Measurements from ENCODE around the gene USH1C. TPM values are rescaled to one million over a fixed set of nuclear protein-coding genes. Genes with fewer than 3 reads are reported as not detected.

Gene USH1C
- total RNA-seq, 1 experiment from 2014 or later = 101 TPM

- no peaks in the 10 kb centered on the region for H3K9me3 ChIP-seq
- H3K4me3 ChIP-seq (ENCODE audit: low read depth, low read length) = no peak overlapping the region
- POLR2A ChIA-PET = interaction anchor here (0.8 kb wide), 1 partner anchor 17 kb away, joined by 3 read pairs; no protein-coding TSS in a partner anchor
- BruUV-seq (replicated peaks) = no TSS peak
- peaks cover 4% of the 10 kb centered on the region for H3K36me3 ChIP-seq (ENCODE audit: control insufficient read depth, insufficient read depth, low read length)
- H3K4me1 Mint-ChIP-seq (ENCODE audit: low read depth, unreplicated experiment) = no peaks in the 10 kb centered on the region
- intact Hi-C loops (cut with micrococcal nuclease; ENCODE audit: unreplicated experiment) = no loop called here
- peaks cover 72% of the 10 kb centered on the region for H3K36me3 Mint-ChIP-seq (ENCODE audit: insufficient read depth, unreplicated experiment)
- H3K9me3 Mint-ChIP-seq (ENCODE audit: unreplicated experiment) = no peaks in the 10 kb centered on the region
- H3K27me3 Mint-ChIP-seq (ENCODE audit: insufficient read depth, unreplicated experiment) = no peaks in the 10 kb centered on the region
- CTCF ChIA-PET = interaction anchor here (0.6 to 1.0 kb wide), 2 partner anchors 20 to 118 kb away, joined by 3 to 7 read pairs; no protein-coding TSS in a partner anchor
- H3K4me1 ChIP-seq = no peaks in the 10 kb centered on the region
- no peak overlapping the region for H3K27ac Mint-ChIP-seq (ENCODE audit: unreplicated experiment)
- no peak for DNase-seq
- no peaks in the 10 kb centered on the region for H3K27me3 ChIP-seq (replicated peaks; ENCODE audit: control insufficient read depth, insufficient read depth, low read length)
- TF ChIP-seq, protein P1, sequence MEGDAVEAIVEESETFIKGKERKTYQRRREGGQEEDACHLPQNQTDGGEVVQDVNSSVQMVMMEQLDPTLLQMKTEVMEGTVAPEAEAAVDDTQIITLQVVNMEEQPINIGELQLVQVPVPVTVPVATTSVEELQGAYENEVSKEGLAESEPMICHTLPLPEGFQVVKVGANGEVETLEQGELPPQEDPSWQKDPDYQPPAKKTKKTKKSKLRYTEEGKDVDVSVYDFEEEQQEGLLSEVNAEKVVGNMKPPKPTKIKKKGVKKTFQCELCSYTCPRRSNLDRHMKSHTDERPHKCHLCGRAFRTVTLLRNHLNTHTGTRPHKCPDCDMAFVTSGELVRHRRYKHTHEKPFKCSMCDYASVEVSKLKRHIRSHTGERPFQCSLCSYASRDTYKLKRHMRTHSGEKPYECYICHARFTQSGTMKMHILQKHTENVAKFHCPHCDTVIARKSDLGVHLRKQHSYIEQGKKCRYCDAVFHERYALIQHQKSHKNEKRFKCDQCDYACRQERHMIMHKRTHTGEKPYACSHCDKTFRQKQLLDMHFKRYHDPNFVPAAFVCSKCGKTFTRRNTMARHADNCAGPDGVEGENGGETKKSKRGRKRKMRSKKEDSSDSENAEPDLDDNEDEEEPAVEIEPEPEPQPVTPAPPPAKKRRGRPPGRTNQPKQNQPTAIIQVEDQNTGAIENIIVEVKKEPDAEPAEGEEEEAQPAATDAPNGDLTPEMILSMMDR (IDR thresholded peaks at IDR 0.05; ENCODE audit: insufficient read depth in 1 of 2, low read depth in 1 of 2, low read length in 1 of 2, severe bottlenecking in 1 of 2, unreplicated experiment in 1 of 2) = no peak
- H3K4me3 Mint-ChIP-seq (ENCODE audit: unreplicated experiment) = no peak overlapping the region
Observed at GRCh38 chr11:17507773-17508172, 36.4 kb downstream of the USH1C start.

DNA sequence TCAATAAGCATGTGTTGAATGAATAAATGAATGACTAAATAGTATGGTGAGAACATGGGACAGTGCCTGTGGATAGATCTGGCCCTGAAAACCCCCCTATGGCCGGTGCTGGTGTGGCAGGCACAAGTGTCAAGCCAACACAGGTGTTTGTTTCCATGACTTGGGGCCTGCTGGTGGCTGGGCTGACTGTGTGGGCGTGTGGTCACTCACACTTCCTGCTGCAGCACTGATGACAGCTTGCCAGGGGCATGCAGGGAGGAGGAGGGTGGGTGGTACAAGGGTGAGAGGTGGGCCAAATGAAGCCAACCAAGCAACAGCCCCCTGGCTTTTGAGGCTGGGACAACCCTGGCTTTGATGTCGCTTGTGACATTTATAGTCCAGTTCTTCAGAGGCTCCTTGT lies 37.3 kb downstream of the USH1C start:
- ChIA-PET POLR2A (interaction anchor here (0.8 kb wide), 1 partner anchor 18 kb away, joined by 3 read pairs; no protein-coding TSS in a partner anchor), CTCF (interaction anchor here (0.9 to 1.0 kb wide), 2 partner anchors 27 to 123 kb away, joined by 3 read pairs; no protein-coding TSS in a partner anchor)
- Mint-ChIP-seq H3K27me3 (ENCODE audit: insufficient read depth, unreplicated experiment) (no peaks in the 10 kb centered on the region), H3K9me3 (ENCODE audit: unreplicated experiment) (no peaks in the 10 kb centered on the region), H3K4me1 (ENCODE audit: low read depth, unreplicated experiment) (no peaks in the 10 kb centered on the region), H3K27ac (ENCODE audit: unreplicated experiment) (no peak overlapping the region), H3K4me3 (ENCODE audit: unreplicated experiment) (no peak overlapping the region), H3K36me3 (ENCODE audit: insufficient read depth, unreplicated experiment) (peaks cover 72% of the 10 kb centered on the region)
- Histone ChIP-seq H3K36me3 (ENCODE audit: control insufficient read depth, insufficient read depth, low read length) (peaks cover 4% of the 10 kb centered on the region), H3K4me3 (ENCODE audit: low read depth, low read length) (no peak overlapping the region), H3K9me3 (no peaks in the 10 kb centered on the region), H3K4me1 (no peaks in the 10 kb centered on the region), H3K27me3 (replicated peaks; ENCODE audit: control insufficient read depth, insufficient read depth, low read length) (no peaks in the 10 kb centered on the region)
- intact Hi-C loops (cut with micrococcal nuclease; ENCODE audit: unreplicated experiment) = no loop called here
- TF ChIP-seq, protein P1 (IDR thresholded peaks at IDR 0.05; ENCODE audit: insufficient read depth in 1 of 2, low read depth in 1 of 2, low read length in 1 of 2, severe bottlenecking in 1 of 2, unreplicated experiment in 1 of 2) = no peak
- no peak for DNase-seq
- no TSS peak for BruUV-seq (replicated peaks)

DNA sequence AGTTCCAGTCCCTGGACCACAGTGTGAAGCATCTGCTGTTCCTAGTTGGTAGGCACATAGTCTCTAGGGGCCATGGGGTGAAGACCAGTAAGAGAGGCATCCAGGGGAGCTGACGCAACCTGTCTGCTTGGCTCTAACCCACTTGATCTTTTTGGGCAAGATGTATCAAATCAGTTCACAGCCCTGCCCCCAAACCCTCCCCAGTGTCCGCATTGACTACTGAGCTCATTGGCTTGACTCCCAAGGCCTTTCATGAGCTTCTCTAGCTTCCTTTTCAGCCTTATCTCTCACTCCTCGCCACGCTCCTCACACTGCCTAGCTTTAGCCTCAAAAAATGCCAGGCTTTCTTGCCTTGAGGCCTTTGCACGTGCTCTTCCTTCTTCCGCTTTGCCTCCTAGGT lies 37.9 kb downstream of the USH1C start:
- BruUV-seq (replicated peaks) = no TSS peak
- Mint-ChIP-seq H3K9me3 (ENCODE audit: unreplicated experiment) (no peaks in the 10 kb centered on the region), H3K27me3 (ENCODE audit: insufficient read depth, unreplicated experiment) (no peaks in the 10 kb centered on the region), H3K4me3 (ENCODE audit: unreplicated experiment) (no peak overlapping the region), H3K36me3 (ENCODE audit: insufficient read depth, unreplicated experiment) (peaks cover 77% of the 10 kb centered on the region), H3K4me1 (ENCODE audit: low read depth, unreplicated experiment) (no peaks in the 10 kb centered on the region), H3K27ac (ENCODE audit: unreplicated experiment) (no peak overlapping the region)
- H3K4me1 ChIP-seq = no peaks in the 10 kb centered on the region
- H3K4me3 ChIP-seq (ENCODE audit: low read depth, low read length) = no peak overlapping the region
- ChIA-PET POLR2A (no interaction called here), CTCF (interaction anchor here (0.9 to 1.0 kb wide), 2 partner anchors 27 to 122 kb away, joined by 3 read pairs; no protein-coding TSS in a partner anchor)
- no peaks in the 10 kb centered on the region for H3K9me3 ChIP-seq
- no peaks in the 10 kb centered on the region; the same call in 1 of the 2 replicates for H3K36me3 ChIP-seq (ENCODE audit: control insufficient read depth, insufficient read depth, low read length)
- no peaks in the 10 kb centered on the region for H3K27me3 ChIP-seq (replicated peaks; ENCODE audit: control insufficient read depth, insufficient read depth, low read length)
- TF ChIP-seq, protein P1 (IDR thresholded peaks at IDR 0.05; ENCODE audit: insufficient read depth in 1 of 2, low read depth in 1 of 2, low read length in 1 of 2, severe bottlenecking in 1 of 2, unreplicated experiment in 1 of 2) = no peak
- intact Hi-C loops (cut with micrococcal nuclease; ENCODE audit: unreplicated experiment) = no loop called here
- no peak for DNase-seq

Measured in Caco-2 (cell line).